ENCODE measurements around the gene TMEFF1. TPM values are rescaled to one million over a fixed set of nuclear protein-coding genes. Genes with fewer than 3 reads are reported as not detected.

The TMEFF1 gene
- total and polyA plus RNA-seq, 2 of the 8 experiments (the other 6 are each of a cell fraction or from before 2014, with no cell fraction given), result 13.5 to 68.2 TPM

DNA sequence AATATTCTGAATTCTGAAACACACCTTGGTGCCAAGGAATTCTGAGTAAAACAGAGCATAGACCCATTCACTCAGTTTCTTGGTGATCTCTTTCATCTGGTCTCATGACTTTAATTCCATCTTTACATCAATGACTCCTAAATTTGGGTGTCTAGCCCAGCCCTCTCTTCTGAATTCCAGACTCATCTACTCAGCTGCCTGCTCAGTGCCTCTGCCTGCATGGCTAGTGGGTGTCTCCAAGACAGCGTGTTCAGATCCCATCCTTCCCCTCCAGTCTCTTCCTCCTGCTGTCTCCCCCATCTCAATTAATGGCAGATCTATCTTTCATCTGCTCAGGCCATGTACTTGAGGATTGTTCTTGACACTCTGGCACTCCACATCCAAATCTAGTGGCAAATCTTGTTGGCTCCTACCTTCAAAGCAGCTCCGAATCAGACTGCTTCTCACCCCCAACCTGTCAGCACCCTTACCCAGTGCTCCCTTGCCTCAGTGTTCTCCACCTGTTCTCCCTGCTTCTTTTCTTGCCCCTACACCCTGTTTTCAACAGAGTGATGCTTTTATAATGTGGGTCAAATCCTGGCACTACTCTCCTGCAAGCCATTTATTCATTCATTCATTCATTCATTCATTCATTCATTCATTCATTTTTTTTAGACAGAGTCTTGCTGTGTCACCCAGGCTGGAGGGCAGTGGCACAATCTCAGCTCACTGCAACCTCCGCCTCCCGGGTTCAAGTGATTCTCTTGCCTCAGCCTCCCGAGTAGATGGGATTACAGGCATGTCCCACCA is 110.3 kb downstream of the TMEFF1 start (continued):
- TF ChIP-seq CHD7 (IDR thresholded peaks at IDR 0.05; ENCODE audit: insufficient replicate concordance, low read length), result no peak
- no peak for TF ChIP-seq KDM5A (IDR thresholded peaks at IDR 0.05; ENCODE audit: low read length)
- no peak for TF ChIP-seq RXRA (IDR thresholded peaks at IDR 0.05; ENCODE audit: insufficient read depth, low read depth, low read length)
- TF ChIP-seq POLR2A (IDR thresholded peaks at IDR 0.05; ENCODE audit: control extremely low read depth in 1 of 2, low read depth in 2 of 2, low read length in 2 of 2), result no peak
- TF ChIP-seq CREB1 (IDR thresholded peaks at IDR 0.05), result no peak
- TF ChIP-seq, protein P1, sequence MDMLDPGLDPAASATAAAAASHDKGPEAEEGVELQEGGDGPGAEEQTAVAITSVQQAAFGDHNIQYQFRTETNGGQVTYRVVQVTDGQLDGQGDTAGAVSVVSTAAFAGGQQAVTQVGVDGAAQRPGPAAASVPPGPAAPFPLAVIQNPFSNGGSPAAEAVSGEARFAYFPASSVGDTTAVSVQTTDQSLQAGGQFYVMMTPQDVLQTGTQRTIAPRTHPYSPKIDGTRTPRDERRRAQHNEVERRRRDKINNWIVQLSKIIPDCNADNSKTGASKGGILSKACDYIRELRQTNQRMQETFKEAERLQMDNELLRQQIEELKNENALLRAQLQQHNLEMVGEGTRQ (IDR thresholded peaks at IDR 0.05; ENCODE audit: low read length), result no peak
- no peak for TF ChIP-seq CBX8 (IDR thresholded peaks at IDR 0.05; ENCODE audit: borderline replicate concordance, low read depth, low read length)
- TF ChIP-seq BACH1 (IDR thresholded peaks at IDR 0.05; ENCODE audit: low read length), result no peak
- no peak for TF ChIP-seq RBBP5 (IDR thresholded peaks at IDR 0.05; ENCODE audit: borderline replicate concordance, low read depth, low read length)
- no peak for TF ChIP-seq YY1 (IDR thresholded peaks at IDR 0.05; ENCODE audit: low read depth, low read length)
